ENCODE measurements around the gene PRR30.

The PRR30 gene

DNA sequence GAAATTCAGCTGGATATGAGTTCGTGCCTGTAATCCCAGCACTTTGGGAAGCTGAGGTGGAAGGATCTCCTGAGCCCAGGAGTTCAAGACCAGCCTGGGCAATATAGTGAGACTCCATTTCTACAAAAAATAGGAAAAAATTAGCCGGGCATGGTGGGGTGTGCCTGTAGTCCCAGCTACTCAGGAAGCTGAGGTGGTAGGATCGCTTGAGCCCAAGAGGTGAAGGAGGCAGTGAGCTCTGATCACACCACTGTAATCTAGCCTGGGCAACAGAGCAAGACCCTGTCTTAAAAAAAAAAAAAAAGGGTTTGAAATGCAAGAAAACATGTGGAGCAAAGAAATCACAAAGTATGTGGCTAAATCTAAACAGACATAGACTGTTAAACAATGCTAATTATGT, 30.1 kb downstream of the PRR30 start:
- no peak for TF ChIP-seq CTCF (IDR thresholded peaks at IDR 0.05; ENCODE audit: low read depth, low read length)

DNA sequence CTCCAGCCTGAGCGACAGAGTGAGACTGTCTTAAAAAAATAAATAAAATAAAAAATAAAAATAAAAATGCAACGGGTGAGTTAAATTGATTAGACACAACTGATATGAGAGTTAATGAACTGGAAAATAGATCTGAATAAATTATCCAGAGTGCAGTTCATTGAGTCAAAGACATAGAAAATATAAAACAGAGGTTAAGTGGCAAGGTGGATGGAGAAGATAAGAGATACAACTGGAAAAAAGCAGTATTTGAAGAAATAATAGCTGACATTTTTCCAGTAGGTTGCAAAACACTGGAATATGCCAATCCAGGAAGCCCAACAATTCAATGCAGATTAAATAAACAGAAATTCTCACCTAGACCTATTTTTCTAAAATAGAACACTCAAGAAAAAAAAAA, 31.0 kb downstream of the PRR30 start:
- Histone ChIP-seq H3K4me3 (ENCODE audit: low read depth, low read length) (no peak overlapping the region), H3K9me3 (ENCODE audit: severe bottlenecking) (no peaks in the 10 kb centered on the region), H3K27ac (no peak overlapping the region), H3K27me3 (ENCODE audit: insufficient read depth, low read depth, severe bottlenecking) (no peaks in the 10 kb centered on the region), H3K36me3 (no peaks in the 10 kb centered on the region)
- DNase-seq, result no peak
- no peak for TF ChIP-seq CTCF (IDR thresholded peaks at IDR 0.05; ENCODE audit: low read depth, low read length)

More for the DNA sequence above, 30.1 kb downstream of the PRR30 start:
- no peaks in the 10 kb centered on the region for H3K27me3 ChIP-seq (ENCODE audit: insufficient read depth, low read depth, severe bottlenecking)
- H3K36me3 ChIP-seq, result no peaks in the 10 kb centered on the region
- no peak for DNase-seq
- H3K27ac ChIP-seq, result no peak overlapping the region
- no peaks in the 10 kb centered on the region for H3K9me3 ChIP-seq (ENCODE audit: severe bottlenecking)
- no peak overlapping the region for H3K4me3 ChIP-seq (ENCODE audit: low read depth, low read length)

DNA sequence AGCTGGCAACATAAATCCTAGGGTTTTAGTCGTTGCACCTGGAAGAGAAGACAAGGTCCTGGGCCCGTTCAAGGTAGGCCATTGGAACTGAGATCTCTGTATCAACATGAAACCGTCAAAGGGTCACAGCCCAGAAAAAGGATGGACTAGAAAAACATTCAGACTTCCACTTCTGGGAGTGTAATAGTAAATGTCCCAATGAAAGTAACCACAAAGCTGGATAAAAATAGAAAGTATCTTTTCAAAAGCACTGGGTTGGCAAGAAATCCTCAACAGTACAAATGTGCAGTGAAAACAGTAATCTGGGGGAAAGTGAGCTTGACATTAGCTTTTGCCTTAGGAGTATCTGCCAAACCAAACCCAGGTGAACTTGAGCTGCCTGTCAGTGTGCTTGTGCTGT, 33.2 kb downstream of the PRR30 start:
- no peaks in the 10 kb centered on the region for H3K27me3 ChIP-seq (ENCODE audit: insufficient read depth, low read depth, severe bottlenecking)
- no peaks in the 10 kb centered on the region for H3K9me3 ChIP-seq (ENCODE audit: severe bottlenecking)
- H3K36me3 ChIP-seq, result no peaks in the 10 kb centered on the region
- no peak for DNase-seq
- no peak for TF ChIP-seq CTCF (IDR thresholded peaks at IDR 0.05; ENCODE audit: low read depth, low read length)
- no peak overlapping the region for H3K27ac ChIP-seq
- H3K4me3 ChIP-seq (ENCODE audit: low read depth, low read length), result no peak overlapping the region

DNA sequence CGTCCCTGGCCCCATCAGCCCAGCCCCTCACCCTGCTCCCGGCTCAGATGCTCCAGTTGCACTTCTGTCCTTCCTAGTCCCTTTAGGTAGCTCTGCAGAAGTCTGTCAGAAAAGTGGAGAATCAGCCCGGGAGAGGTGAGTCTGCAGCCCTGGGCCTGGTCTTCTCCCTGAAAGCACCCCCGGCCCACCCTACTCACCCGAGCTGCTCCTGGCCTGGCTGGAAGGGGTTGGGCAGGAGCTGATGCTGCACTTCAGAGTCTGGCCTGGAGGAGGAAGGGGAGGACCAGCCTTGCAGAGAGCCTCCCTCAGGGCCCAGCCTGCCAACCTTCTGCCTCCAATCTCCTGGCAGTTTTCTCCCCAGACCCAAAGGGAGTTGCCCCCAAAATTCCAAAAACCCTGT, 36.9 kb downstream of the PRR30 start:
- no peak for DNase-seq
- Histone ChIP-seq H3K27ac (no peak overlapping the region), H3K36me3 (no peaks in the 10 kb centered on the region), H3K9me3 (ENCODE audit: severe bottlenecking) (no peaks in the 10 kb centered on the region), H3K4me3 (ENCODE audit: low read depth, low read length) (no peak overlapping the region), H3K27me3 (ENCODE audit: insufficient read depth, low read depth, severe bottlenecking) (no peaks in the 10 kb centered on the region)
- peak; percentile 28; the same call in 1 of the 2 replicates for TF ChIP-seq CTCF (IDR thresholded peaks at IDR 0.05; ENCODE audit: low read depth, low read length)

GRCh38 chr2:27100036-27100435, 39.2 kb downstream of the PRR30 start:
- no peak overlapping the region for H3K4me3 ChIP-seq (ENCODE audit: low read depth, low read length)
- H3K36me3 ChIP-seq, result no peaks in the 10 kb centered on the region
- H3K27ac ChIP-seq, result no peak overlapping the region
- TF ChIP-seq CTCF (IDR thresholded peaks at IDR 0.05; ENCODE audit: low read depth, low read length), result peak; percentile 25; the same call in 1 of the 2 replicates
- no peak for DNase-seq
- no peaks in the 10 kb centered on the region for H3K9me3 ChIP-seq (ENCODE audit: severe bottlenecking)
- H3K27me3 ChIP-seq (ENCODE audit: insufficient read depth, low read depth, severe bottlenecking), result no peaks in the 10 kb centered on the region

GRCh38 chr2:27099334-27099955, 39.8 kb downstream of the PRR30 start:
- Histone ChIP-seq H3K36me3 (no peaks in the 10 kb centered on the region), H3K4me3 (ENCODE audit: low read depth, low read length) (no peak overlapping the region), H3K27ac (no peak overlapping the region), H3K27me3 (ENCODE audit: insufficient read depth, low read depth, severe bottlenecking) (no peaks in the 10 kb centered on the region), H3K9me3 (ENCODE audit: severe bottlenecking) (no peaks in the 10 kb centered on the region)
- TF ChIP-seq CTCF (IDR thresholded peaks at IDR 0.05; ENCODE audit: low read depth, low read length), result no peak
- no peak for DNase-seq

Measured in WERI-Rb-1 (cell line).